GM18511 (cell line): ENCODE measurements around the gene PIP5K1B.

ENCODE experiments used
- ATAC-seq: cut with Tn5 transposase; IDR thresholded peaks from one replicate; pipeline ENCODE4 v1.9.1; 2021; ENCODE audit warnings: mild to moderate bottlenecking, moderate library complexity; ENCODE audit not compliant: unreplicated experiment

Gene PIP5K1B

DNA sequence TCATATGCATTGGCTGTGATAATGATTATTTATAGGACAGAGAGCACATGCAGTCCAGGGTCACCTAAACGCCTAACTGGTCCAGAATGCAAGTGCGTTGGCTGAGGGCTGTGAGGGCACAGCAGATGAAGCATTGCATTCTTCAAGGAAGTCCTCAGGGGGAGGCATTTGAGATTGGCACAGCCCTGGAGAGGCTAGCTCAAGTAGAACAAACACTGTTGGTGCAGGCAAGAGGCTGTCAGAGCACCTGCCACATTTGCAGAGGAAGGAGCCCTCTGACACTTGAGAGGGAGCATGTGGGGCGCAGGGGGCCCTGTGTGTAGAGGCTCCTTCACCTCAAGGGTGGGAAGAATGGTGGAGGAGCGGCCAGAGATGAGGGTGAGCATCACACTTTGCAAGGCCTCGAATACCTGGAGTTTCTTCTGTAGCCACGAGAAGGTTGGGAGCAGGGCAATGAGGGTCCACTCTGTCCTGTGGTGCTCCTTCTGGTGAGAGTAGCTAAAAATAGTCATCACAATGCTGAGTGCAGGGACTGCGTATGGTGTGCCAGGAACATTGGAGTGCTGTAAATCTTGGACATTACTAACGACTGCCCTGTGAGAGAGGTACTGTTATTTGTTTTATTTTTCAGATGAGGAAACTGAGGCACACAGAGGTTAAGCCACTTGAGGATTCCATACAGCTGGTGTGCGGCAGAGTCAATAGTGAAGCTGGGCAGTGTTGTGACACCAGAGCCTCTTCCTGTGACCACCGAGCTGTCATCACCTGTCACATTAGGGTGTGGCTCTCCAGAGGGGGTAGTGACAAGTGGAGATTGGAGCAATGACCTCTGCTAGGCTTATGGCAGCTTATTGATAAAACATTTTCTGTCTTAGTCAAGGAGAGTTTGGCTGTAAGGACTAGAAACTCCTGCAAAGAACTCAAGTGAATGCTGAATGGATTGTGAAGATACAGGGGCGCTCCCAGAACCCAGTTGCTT lies 100.2 kb downstream of the PIP5K1B start:
- no peak for ATAC-seq

DNA sequence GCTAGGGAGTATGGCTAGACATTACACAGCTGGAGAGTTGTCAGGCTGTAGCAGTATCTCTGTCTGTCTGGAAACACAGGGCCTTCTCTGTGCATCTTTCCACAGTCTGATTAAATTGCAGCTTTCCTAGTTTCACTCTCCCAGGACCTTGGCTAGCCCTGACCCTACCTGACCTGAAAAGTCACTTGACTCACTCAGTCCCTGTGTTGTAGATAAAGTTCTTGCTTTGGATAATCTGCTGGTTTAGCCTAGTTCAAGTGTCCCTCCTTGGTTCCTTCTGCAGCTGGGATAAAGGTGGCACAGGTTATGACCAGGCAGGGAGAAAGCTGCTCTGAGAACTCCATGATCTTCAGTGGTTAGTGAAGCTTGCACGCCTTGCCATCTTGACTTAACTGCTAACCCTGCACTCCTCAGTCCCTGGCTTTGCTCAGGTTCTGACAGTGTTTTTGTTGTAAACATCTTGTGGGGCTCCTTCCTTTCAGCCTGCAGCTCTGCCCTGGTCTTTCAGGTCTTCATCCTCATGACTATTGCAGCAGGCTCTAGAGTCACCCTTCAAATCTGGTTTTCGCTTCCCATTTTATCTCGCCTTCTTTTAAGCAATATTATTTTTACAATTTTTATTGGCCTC lies 101.0 kb downstream of the PIP5K1B start:
- no peak for ATAC-seq

DNA sequence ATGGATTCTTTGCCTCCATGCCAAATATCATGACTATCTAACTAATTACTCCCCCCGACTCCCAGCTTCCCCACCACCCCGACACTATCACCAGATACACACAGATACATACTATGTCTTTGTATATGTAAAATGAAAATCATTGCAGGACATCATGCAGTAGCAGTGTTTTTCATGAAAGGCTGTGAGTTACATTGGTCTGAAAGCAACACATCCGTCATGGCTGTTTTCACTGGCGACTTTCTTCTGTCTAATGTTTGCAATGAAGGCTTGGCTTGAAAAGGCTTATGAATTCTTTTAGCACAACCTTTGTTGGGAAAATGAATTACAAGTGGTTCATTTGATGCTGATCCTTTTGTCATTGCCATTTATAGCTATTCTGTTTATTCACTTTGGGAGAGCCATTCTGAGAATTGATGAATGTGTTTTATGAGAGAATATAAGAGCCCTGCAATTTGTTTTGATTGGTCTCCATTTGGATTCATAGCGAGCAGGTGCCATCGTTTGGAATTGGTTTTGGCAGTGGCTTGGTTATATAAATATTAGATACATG lies 103.4 kb downstream of the PIP5K1B start:
- ATAC-seq, result no peak

DNA sequence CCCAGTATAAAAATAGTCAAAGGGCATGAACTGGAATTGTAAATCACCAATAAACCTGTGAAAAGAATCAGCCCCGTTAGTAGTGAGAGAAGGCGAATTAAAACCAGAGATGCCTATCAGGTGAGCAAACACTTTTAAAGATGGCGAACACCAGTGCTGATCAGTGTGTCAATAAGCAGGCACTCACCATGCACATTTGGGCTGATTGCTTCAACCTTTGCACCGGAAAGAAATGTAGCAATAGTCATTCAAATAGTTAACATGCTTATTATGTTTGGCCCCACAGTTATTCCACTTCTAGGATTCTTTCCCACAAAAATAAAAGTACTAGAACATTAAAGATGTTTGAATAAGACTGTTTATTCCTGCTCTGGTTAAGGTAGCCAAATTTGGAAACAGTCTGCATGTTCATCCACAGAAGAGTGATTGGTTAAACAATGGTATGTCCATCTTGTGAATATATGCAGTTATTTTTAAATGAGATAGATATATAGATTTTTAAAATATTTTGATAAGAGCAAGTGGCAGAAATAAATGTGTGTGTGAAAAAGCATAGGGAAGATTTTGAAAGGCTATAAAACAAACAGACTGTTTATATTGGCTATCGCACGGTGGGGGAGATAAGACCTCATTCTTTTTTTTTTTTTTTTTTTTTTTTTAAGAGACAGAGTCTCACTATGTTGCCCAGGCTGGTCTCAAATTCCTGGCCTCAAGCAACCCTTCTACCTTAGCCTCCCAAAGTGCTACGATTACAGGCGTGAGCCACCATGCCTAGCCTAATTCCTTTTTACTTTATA lies 112.2 kb downstream of the PIP5K1B start:
- no peak for ATAC-seq

DNA sequence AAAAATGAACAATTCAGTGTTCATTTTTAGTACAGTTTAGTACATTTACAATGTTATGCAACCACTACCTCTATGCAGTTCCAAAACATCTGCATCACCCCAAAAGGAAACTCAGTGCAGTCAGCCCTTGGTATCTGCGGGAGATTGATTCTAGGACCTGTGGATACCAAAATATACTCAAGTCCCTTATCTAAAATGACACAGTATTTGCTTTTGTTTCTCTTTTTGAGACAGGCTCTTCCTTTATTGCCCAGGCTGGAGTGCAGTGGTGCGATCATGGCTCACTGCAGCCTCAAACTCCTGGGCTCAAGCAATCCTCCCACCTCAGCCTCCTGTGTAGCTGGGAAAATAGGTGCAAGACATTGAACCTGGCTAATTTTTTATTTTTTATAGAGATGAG lies 114.0 kb downstream of the PIP5K1B start:
- ATAC-seq, result no peak

DNA sequence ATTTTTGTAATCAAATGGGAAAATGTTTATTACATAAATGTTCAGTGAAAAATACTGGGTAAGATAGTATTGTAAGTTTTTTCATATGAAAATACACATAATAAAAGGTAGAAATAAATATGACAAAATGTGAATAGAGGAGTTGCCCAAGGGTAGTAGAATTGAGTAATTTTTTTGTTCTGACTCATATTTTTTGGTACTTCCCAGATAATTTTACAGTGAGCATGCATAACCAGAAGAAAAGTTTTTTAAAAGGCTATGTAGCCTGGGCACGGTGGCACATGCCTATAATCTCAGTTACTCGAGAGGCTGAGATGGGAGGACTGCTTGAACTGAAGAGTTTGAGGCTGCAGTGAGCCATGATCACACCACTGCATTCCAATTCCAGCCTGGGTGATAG lies 116.9 kb downstream of the PIP5K1B start:
- ATAC-seq, result no peak

GRCh38 chr9:68822596-68823165 lies 117.6 kb downstream of the PIP5K1B start:
- ATAC-seq, result no peak

- ATAC-seq, result no peak
Observed at GRCh38 chr9:68825762-68826472, 120.9 kb downstream of the PIP5K1B start.

- ATAC-seq, result no peak
Observed at GRCh38 chr9:68827837-68828744, 123.1 kb downstream of the PIP5K1B start.

GRCh38 chr9:68832101-68832500 lies 127.1 kb downstream of the PIP5K1B start:
- no peak for ATAC-seq

DNA sequence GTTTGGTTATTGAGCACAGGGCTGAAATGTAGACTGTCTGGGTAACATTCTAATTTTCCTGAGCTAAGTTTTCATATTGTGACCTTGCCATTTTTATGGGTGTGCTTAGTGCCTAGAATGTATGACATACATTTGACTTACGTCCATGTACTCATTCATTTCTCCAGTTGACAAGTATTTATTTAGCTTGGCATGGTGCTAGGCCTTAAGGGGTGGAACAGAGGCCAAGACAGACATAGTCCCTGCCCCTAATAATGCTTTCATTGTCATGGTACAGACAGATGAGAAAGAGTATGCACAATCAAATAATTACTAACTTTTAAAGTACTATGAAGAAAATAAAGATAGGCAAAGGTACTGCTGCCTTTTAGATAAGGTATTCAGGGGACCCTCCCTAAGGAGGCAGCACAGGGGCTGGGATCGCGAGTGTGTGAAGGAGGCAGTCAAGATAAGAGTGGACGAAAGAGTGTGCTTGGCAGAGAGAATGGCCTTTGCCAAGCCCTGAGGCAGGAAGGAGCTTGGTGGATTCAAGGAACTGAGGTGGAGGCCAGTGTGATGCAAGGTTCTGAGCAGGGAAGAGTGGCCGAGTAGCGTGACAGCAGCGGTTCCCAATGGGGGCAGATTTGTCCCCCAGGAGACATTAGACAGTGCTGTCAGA lies 128.0 kb downstream of the PIP5K1B start:
- ATAC-seq, result no peak

DNA sequence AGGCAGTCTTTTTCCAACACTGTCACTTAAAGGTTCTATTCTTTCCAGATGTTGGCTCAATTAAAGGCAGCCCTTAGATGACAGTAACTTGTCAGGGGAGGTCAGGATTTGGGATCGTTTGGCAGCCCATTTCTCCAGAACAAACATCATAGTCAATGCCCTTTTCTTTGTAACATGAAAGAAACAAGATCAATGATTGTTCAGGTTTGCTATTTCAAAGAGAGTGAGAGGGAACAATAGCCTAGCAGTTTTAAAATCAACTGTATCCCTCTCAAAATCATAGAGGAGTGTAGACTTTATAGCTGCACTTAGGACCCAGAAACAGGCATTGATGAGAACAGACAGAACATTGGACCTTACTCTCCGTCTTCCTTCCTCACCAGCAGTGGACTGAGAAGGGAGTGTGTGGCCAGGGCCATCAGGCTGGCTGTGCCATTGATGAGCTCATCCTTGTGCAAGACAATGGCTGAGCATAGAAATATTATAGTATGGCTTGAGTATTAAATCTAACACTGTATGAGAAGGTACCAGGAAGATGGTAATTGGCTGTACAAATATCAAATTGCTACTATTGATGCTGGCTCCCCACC lies 130.0 kb downstream of the PIP5K1B start:
- ATAC-seq, result no peak

GRCh38 chr9:68836788-68837187 lies 131.7 kb downstream of the PIP5K1B start:
- ATAC-seq, result no peak

- ATAC-seq, result no peak
Observed at GRCh38 chr9:68838245-68838644, 133.2 kb downstream of the PIP5K1B start.

- ATAC-seq, result no peak
Observed at GRCh38 chr9:68841276-68842052, 136.4 kb downstream of the PIP5K1B start.

GRCh38 chr9:68842568-68842967 lies 137.5 kb downstream of the PIP5K1B start:
- ATAC-seq, result no peak

GRCh38 chr9:68843239-68843638 lies 138.2 kb downstream of the PIP5K1B start:
- ATAC-seq, result no peak
